Measurements from ENCODE around the gene ATL3. TPM values are rescaled to one million over a fixed set of nuclear protein-coding genes. Genes with fewer than 3 reads are reported as not detected.

ATL3 gene
- total and polyA plus RNA-seq, 2 of the 4 experiments (the other 2 are of a cell fraction) = 19.9 to 131 TPM

- Histone ChIP-seq H3K9me3 (ENCODE audit: control insufficient read depth, insufficient read depth, low read length) (no peaks in the 10 kb centered on the region), H3K4me2 (ENCODE audit: low read depth, low read length) (peak within 1 kb of the TSS; percentile 94), H3K18ac (ENCODE audit: low read depth, low read length) (peak within 1 kb of the TSS; percentile 16), H3K9ac (ENCODE audit: low read depth, low read length) (peak within 1 kb of the TSS; percentile 63), H3K23ac (ENCODE audit: low read depth, low read length) (peak within 1 kb of the TSS; percentile 79), H2AK5ac (ENCODE audit: low read depth, low read length) (peak within 1 kb of the TSS; percentile 66), H2BK20ac (ENCODE audit: low read depth, low read length) (0 out of 2 replicates have a peak within 1 kb of the TSS, but pooled peaks have one; percentile 43), H4K5ac (ENCODE audit: low read depth, low read length) (peak within 1 kb of the TSS; percentile 11; the same call in 1 of the 2 replicates), H3K79me1 (ENCODE audit: low read depth in 1 of 2, low read length in 2 of 2) (peaks cover 13 to 39% of the 10 kb centered on the region in 2 experiments; a peak in 3 of 4 replicates), H2BK5ac (ENCODE audit: low read depth, low read length, poor library complexity, severe bottlenecking) (peak within 1 kb of the TSS; percentile 75), H3K4me3 (ENCODE audit: insufficient read depth, low read depth, low read length) (peak within 1 kb of the TSS; percentile 87), H3K27me3 (ENCODE audit: control insufficient read depth, insufficient read depth, low read length) (no peaks in the 10 kb centered on the region), H3K56ac (ENCODE audit: extremely low read depth, insufficient read depth, low read length) (peak within 1 kb of the TSS; percentile 74), H3K4me1 (ENCODE audit: control insufficient read depth, insufficient read depth, low read length) (peaks cover 1% of the 10 kb centered on the region), H4K8ac (ENCODE audit: low read depth in 2 of 2, low read length in 2 of 2) (peak within 1 kb of the TSS; percentile 10 to 41; a peak in 3 of 4 replicates), H3K36me3 (ENCODE audit: control insufficient read depth, insufficient read depth, low read length) (no peaks in the 10 kb centered on the region), H2AK9ac (replicated peaks; ENCODE audit: low read depth, low read length, poor library complexity) (peak within 1 kb of the TSS; percentile 85), H4K20me1 (ENCODE audit: insufficient read depth, low read length) (peaks cover 17% of the 10 kb centered on the region), H3K4ac (ENCODE audit: low read depth, low read length) (peak within 1 kb of the TSS; percentile 41), H3K9me1 (ENCODE audit: insufficient read depth, low read length) (no peaks in the 10 kb centered on the region), H4K91ac (ENCODE audit: insufficient read depth, low read depth, low read length) (peak within 1 kb of the TSS; percentile 46), H3K27ac (ENCODE audit: insufficient read depth, low read length) (peak within 1 kb of the TSS; percentile 79), H2BK15ac (ENCODE audit: low read depth, low read length) (no peak within 1 kb of the TSS), H3K14ac (replicated peaks; ENCODE audit: low read depth, low read length) (peak within 1 kb of the TSS; percentile 72), H2AFZ (replicated peaks; ENCODE audit: low read length, poor library complexity) (peak within 1 kb of the TSS; percentile 97), H2BK120ac (ENCODE audit: low read depth, low read length) (peak within 1 kb of the TSS; percentile 28)
- in situ Hi-C loops (cut with MboI; ENCODE audit: low sequenced_read_pairs) = no loop called here
- POLR2A ChIA-PET (ENCODE audit: unreplicated experiment) = interaction anchor here (0.7 kb wide), 1 partner anchor 87 kb away, joined by 3 read pairs; the partner anchor contains the start of gene ZFTA
- intact Hi-C loops (cut with micrococcal nuclease) = loop anchor here (1.0 kb wide), 2 partner anchors 23 to 57 kb away; no protein-coding TSS in a partner anchor
- ATAC-seq (ENCODE audit: low read depth) (peak; percentile 97), DNase-seq (peak; percentile 98)
- dilution Hi-C loops (cut with HindIII; ENCODE audit: low sequenced_read_pairs, unreplicated experiment) = no loop called here
- WGBS, 2 experiments (ENCODE audit: extremely low coverage in 2 of 2, insufficient read length in 1 of 2) = 1% methylated on average over 19 of the region's 74 CpGs; no CpG with 5 or more reads in 1 of the 2 experiments
- CTCF ChIA-PET = interaction anchor here (1.3 kb wide), 1 partner anchor 20 kb away, joined by 3 read pairs; no protein-coding TSS in a partner anchor
- BruUV-seq (replicated peaks) = no TSS peak
- TF ChIP-seq RFX5 (IDR thresholded peaks at IDR 0.05; ENCODE audit: low read depth, low read length) (no peak), RCOR1 (IDR thresholded peaks at IDR 0.05; ENCODE audit: insufficient replicate concordance, low read length) (no peak), POLR2A (IDR thresholded peaks at IDR 0.05; ENCODE audit: low read depth, low read length) (peak; percentile 92), ELK1 (IDR thresholded peaks at IDR 0.05; ENCODE audit: borderline replicate concordance, low read depth, low read length) (no peak), MAZ (IDR thresholded peaks at IDR 0.05; ENCODE audit: borderline replicate concordance, low read depth, low read length) (peak; percentile 74; the same call in 1 of the 2 replicates), CHD1 (IDR thresholded peaks at IDR 0.05; ENCODE audit: low read depth, low read length) (no peak), MXI1 (IDR thresholded peaks at IDR 0.05; ENCODE audit: borderline replicate concordance, low read depth, low read length) (peak; percentile 70; the same call in 1 of the 2 replicates), MAFK (IDR thresholded peaks at IDR 0.05; ENCODE audit: low read depth, low read length) (no peak), RAD21 (IDR thresholded peaks at IDR 0.05; ENCODE audit: low read length) (no peak; the same call in 1 of the 2 replicates), NFE2L2 (IDR thresholded peaks at IDR 0.05; ENCODE audit: low read depth, low read length) (no peak), FOS (IDR thresholded peaks at IDR 0.05; ENCODE audit: low read depth, low read length) (no peak)
- TF ChIP-seq, protein P1, sequence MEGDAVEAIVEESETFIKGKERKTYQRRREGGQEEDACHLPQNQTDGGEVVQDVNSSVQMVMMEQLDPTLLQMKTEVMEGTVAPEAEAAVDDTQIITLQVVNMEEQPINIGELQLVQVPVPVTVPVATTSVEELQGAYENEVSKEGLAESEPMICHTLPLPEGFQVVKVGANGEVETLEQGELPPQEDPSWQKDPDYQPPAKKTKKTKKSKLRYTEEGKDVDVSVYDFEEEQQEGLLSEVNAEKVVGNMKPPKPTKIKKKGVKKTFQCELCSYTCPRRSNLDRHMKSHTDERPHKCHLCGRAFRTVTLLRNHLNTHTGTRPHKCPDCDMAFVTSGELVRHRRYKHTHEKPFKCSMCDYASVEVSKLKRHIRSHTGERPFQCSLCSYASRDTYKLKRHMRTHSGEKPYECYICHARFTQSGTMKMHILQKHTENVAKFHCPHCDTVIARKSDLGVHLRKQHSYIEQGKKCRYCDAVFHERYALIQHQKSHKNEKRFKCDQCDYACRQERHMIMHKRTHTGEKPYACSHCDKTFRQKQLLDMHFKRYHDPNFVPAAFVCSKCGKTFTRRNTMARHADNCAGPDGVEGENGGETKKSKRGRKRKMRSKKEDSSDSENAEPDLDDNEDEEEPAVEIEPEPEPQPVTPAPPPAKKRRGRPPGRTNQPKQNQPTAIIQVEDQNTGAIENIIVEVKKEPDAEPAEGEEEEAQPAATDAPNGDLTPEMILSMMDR (conservative IDR thresholded peaks at IDR 0.05; ENCODE audit: low read depth, low read length) = 0 out of 2 replicates have a peak, but pooled peaks have one; percentile 9
- TF ChIP-seq, protein P2, sequence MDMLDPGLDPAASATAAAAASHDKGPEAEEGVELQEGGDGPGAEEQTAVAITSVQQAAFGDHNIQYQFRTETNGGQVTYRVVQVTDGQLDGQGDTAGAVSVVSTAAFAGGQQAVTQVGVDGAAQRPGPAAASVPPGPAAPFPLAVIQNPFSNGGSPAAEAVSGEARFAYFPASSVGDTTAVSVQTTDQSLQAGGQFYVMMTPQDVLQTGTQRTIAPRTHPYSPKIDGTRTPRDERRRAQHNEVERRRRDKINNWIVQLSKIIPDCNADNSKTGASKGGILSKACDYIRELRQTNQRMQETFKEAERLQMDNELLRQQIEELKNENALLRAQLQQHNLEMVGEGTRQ (IDR thresholded peaks at IDR 0.05; ENCODE audit: low read depth, low read length) = no peak
Measured at GRCh38 chr11:63681321-63682065, 10.3 kb upstream of the ATL3 start, which contains the start of gene RTN3. TSS of gene RTN3 (plus strand) at chr11:63681500. CDS start at chr11:63681637, 137 bp downstream.
